HEK293T (cell line): ENCODE measurements around the gene ITPRIP.

Experiments
- ARNT ChIP-seq: fragments of 450-650 bp; IDR thresholded peaks from 2 replicates; pipeline ENCODE4 v1.6.1; 2017; ENCODE audit warnings: mild to moderate bottlenecking
- BHLHE40 ChIP-seq: fragments of 450-650 bp; IDR thresholded peaks from 2 replicates; pipeline ENCODE4 v1.6.1; 2016; ENCODE audit warnings: mild to moderate bottlenecking, moderate library complexity, borderline replicate concordance
- FOXA1 ChIP-seq: fragments of 450-650 bp; IDR thresholded peaks from 2 replicates; pipeline ENCODE4 v1.6.1; 2016; ENCODE audit warnings: mild to moderate bottlenecking
- FOXK2 ChIP-seq: fragments of 450-650 bp; IDR thresholded peaks from 2 replicates; pipeline ENCODE4 v1.6.1; 2016; ENCODE audit warnings: mild to moderate bottlenecking
- FOXM1 ChIP-seq: fragments of 450-650 bp; IDR thresholded peaks from 2 replicates; pipeline ENCODE4 v1.6.1; 2017; ENCODE audit warnings: mild to moderate bottlenecking, borderline replicate concordance
- L3MBTL2 ChIP-seq: fragments of 450-650 bp; conservative IDR thresholded peaks from 2 replicates; pipeline ENCODE4 v1.6.1; 2016; ENCODE audit warnings: mild to moderate bottlenecking
- PKNOX1 ChIP-seq: fragments of 450-650 bp; IDR thresholded peaks from 2 replicates; pipeline ENCODE4 v1.6.1; 2016
- SUZ12 ChIP-seq: fragments of 450-650 bp; IDR thresholded peaks from 2 replicates; pipeline ENCODE4 v1.6.1; 2016; ENCODE audit warnings: mild to moderate bottlenecking
- TARDBP ChIP-seq: fragments of 450-650 bp; IDR thresholded peaks from 2 replicates; pipeline ENCODE4 v1.6.1; 2016
- ZNF384 ChIP-seq: fragments of 450-650 bp; IDR thresholded peaks from 2 replicates; pipeline ENCODE4 v1.6.1; 2016

- TF ChIP-seq TARDBP (no peak), SUZ12 (no peak), BHLHE40 (no peak), FOXA1 (no peak), ZNF384 (no peak), PKNOX1 (no peak), FOXM1 (no peak), ARNT (no peak), FOXK2 (no peak), L3MBTL2 (no peak)
Observed at GRCh38 chr10:104273899-104274575, 64.2 kb downstream of the ITPRIP start.
